GM12878 (cell line): ENCODE results near the gene VMP1. TPM values are rescaled to one million over a fixed set of nuclear protein-coding genes. Genes with fewer than 3 reads are reported as not detected.

Source experiments
- ASH2L ChIP-seq: fragments of 300-600, 200-600 bp; sonication (generic); IDR thresholded peaks from 2 replicates; pipeline ENCODE4 v1.6.1; 2017; ENCODE audit warnings: low read depth, mild to moderate bottlenecking, borderline replicate concordance
- BACH1 ChIP-seq: fragments of 450-650 bp; IDR thresholded peaks from 2 replicates; pipeline ENCODE4 v1.6.1; 2017; ENCODE audit warnings: mild to moderate bottlenecking, borderline replicate concordance
- BCL3 ChIP-seq: IDR thresholded peaks from 2 replicates; pipeline ENCODE4 v1.6.1; 2011; ENCODE audit warnings: borderline replicate concordance, low read depth, mild to moderate bottlenecking, moderate library complexity, low read length; ENCODE audit not compliant: insufficient read depth, poor library complexity, severe bottlenecking
- BCLAF1 ChIP-seq: fragments of 450-650 bp; IDR thresholded peaks from 2 replicates; pipeline ENCODE4 v1.6.1; 2017; ENCODE audit warnings: antibody characterized with exemption, mild to moderate bottlenecking, moderate library complexity
- BHLHE40 ChIP-seq, 2 experiments: fragments of 450-650 bp in 1 of 2; IDR thresholded peaks; 2 replicates each; pipeline ENCODE4 v1.6.1; 2011 to 2017; ENCODE audit warnings: low read depth in 2 of 2, borderline replicate concordance in 1 of 2, improper control_type of control experiment in 1 of 2, low read length in 1 of 2, mild to moderate bottlenecking in 1 of 2
- DPF2 ChIP-seq: fragments of 450-650 bp; IDR thresholded peaks from 2 replicates; pipeline ENCODE4 v1.6.1; 2017; ENCODE audit warnings: mild to moderate bottlenecking
- ESRRA ChIP-seq: IDR thresholded peaks from 2 replicates; pipeline ENCODE4 v1.6.1; 2012; ENCODE audit warnings: mild to moderate bottlenecking, low read length, improper control_type of control experiment
- EZH2 ChIP-seq: IDR thresholded peaks from 2 replicates; pipeline ENCODE4 v1.6.1; 2012; ENCODE audit warnings: low read depth, mild to moderate bottlenecking, control low read depth, inconsistent platforms, low read length, borderline replicate concordance; ENCODE audit not compliant: control insufficient read depth
- FOXM1 ChIP-seq: IDR thresholded peaks from 2 replicates; pipeline ENCODE4 v1.6.1; 2012; ENCODE audit warnings: low read depth, mild to moderate bottlenecking, inconsistent platforms, low read length, moderate library complexity
- HDAC6 ChIP-seq: fragments of 200-600 bp; sonication (generic); IDR thresholded peaks from one replicate; pipeline ENCODE4 v1.8.0; 2017; ENCODE audit warnings: antibody characterized with exemption; ENCODE audit not compliant: unreplicated experiment
- HDGF ChIP-seq: fragments of 450-650 bp; IDR thresholded peaks from 2 replicates; pipeline ENCODE4 v1.6.1; 2016; ENCODE audit warnings: antibody characterized with exemption
- JUNB ChIP-seq: IDR thresholded peaks from 2 replicates; pipeline ENCODE4 v1.6.1; 2016; ENCODE audit warnings: antibody characterized with exemption, mild to moderate bottlenecking
- MYC ChIP-seq: IDR thresholded peaks from 2 replicates; pipeline ENCODE4 v1.6.1; 2011; ENCODE audit warnings: mild to moderate bottlenecking, low read length, moderate library complexity, inconsistent platforms; ENCODE audit not compliant: insufficient read depth, insufficient replicate concordance, insufficient read length, severe bottlenecking
- NKRF ChIP-seq: fragments of 450-650 bp; conservative IDR thresholded peaks from 2 replicates; pipeline ENCODE4 v1.6.1; 2017; ENCODE audit warnings: mild to moderate bottlenecking, moderate library complexity
- PAX5 ChIP-seq: IDR thresholded peaks from 2 replicates; pipeline ENCODE4 v1.6.1; 2011; ENCODE audit warnings: low read depth, low read length, borderline replicate concordance
- PKNOX1 ChIP-seq: fragments of 450-650 bp; IDR thresholded peaks from 2 replicates; pipeline ENCODE4 v1.6.1; 2016; ENCODE audit warnings: mild to moderate bottlenecking
- POLR2AphosphoS5 ChIP-seq: IDR thresholded peaks from 2 replicates; pipeline ENCODE4 v1.6.1; 2011; ENCODE audit warnings: mild to moderate bottlenecking, low read length, inconsistent platforms
- RCOR1 ChIP-seq: conservative IDR thresholded peaks from 2 replicates; pipeline ENCODE4 v1.6.1; 2012; ENCODE audit warnings: low read depth, low read length, improper control_type of control experiment
- SP1 ChIP-seq: IDR thresholded peaks from one replicate; pipeline ENCODE4 v1.6.1; 2011; ENCODE audit warnings: low read depth, low read length
- SREBF1 ChIP-seq: IDR thresholded peaks from 2 replicates; pipeline ENCODE4 v1.6.1; 2012; ENCODE audit warnings: mild to moderate bottlenecking, low read length
- TAF1 ChIP-seq: IDR thresholded peaks from 2 replicates; pipeline ENCODE4 v1.6.1; 2011; ENCODE audit warnings: mild to moderate bottlenecking, low read depth, low read length, borderline replicate concordance
- TBL1XR1 ChIP-seq: IDR thresholded peaks from 2 replicates; pipeline ENCODE4 v1.6.1; 2012; ENCODE audit warnings: low read depth, low read length, improper control_type of control experiment
- ZBED1 ChIP-seq: IDR thresholded peaks from 2 replicates; pipeline ENCODE4 v1.6.1; 2016; ENCODE audit warnings: borderline replicate concordance
- ZNF622 ChIP-seq: fragments of 450-650 bp; IDR thresholded peaks from 2 replicates; pipeline ENCODE4 v1.6.1; 2017; ENCODE audit warnings: mild to moderate bottlenecking, inconsistent platforms
- polyA plus RNA-seq, 11 experiments: library from polyadenylated mRNA; depleted of rRNA in 4 of 11; unstranded in 6 of 11; stranded (reverse) in 5 of 11; fragments of >200 nt; fragmentation: Nextera tagmentation in 4 of 11; fragmentation: Illumina TruSeq in 1 of 11; extraction: Ambion mirVana in 4 of 11; extraction: Trizol in 1 of 11; gene quantifications; 1 replicate in 1 of 11; 2 replicates in 10 of 11; pipeline versions ENCODE4 v1.2.1 to v1.2.3, GENCODE V29; 2011 to 2016; ENCODE audit warnings: inconsistent platforms in 2 of 11, missing spikeins in 2 of 11, low read depth in 1 of 11
- total RNA-seq, 4 experiments: library from RNA; depleted of rRNA in 3 of 4; stranded (reverse); fragments of >200 nt in 3 of 4; fragmentation: Illumina TruSeq in 1 of 4; extraction: Trizol in 1 of 4; gene quantifications; 2 replicates each; pipeline versions ENCODE4 v1.2.1 to v1.2.3, GENCODE V29; 2013 to 2021

The VMP1 gene
- total and polyA plus RNA-seq, 10 of the 15 experiments (the other 5 are each of a cell fraction or from before 2014, with no cell fraction given) = 88.4 to 199 (median 132) TPM

- TF ChIP-seq BCLAF1 (peak; percentile 67; the same call in 1 of the 2 replicates), BCL3 (no peak), MYC (no peak), PAX5 (no peak), TBL1XR1 (peak; percentile 61; the same call in 1 of the 2 replicates), SREBF1 (no peak), HDAC6 (no peak), JUNB (peak; percentile 29; the same call in 1 of the 2 replicates), ZNF622 (no peak), BACH1 (0 out of 2 replicates have a peak, but pooled peaks have one; percentile 24), ZBED1 (peak; percentile 74), DPF2 (no peak), BHLHE40 (IDR thresholded peaks at IDR 0.05; ENCODE audit: borderline replicate concordance in 1 of 2, low read depth in 2 of 2, low read length in 1 of 2) (0 out of 4 replicates have a peak, but pooled peaks of 1 of the 2 experiments have one; percentile 18), POLR2AphosphoS5 (peak; percentile 17), RCOR1 (no peak), HDGF (no peak), FOXM1 (no peak), PKNOX1 (no peak), ASH2L (no peak), NKRF (peak; percentile 12; the same call in 1 of the 2 replicates), ESRRA (no peak), TAF1 (no peak), EZH2 (no peak), SP1 (no peak)
These were observed 133.1 kb downstream of the VMP1 start (continued) for GRCh38 chr17:59840329-59841090.
